ENCODE data around the gene CACNB4. TPM values are rescaled to one million over a fixed set of nuclear protein-coding genes. Genes with fewer than 3 reads are reported as not detected.
"Not testable (repeated sequence)": the region's sequence is repeated elsewhere in the genome, so short reads cannot be mapped to it uniquely, and the experiment has no call there.

CACNB4 gene
- total RNA-seq, 1 experiment from 2014 or later = 0.19 TPM

GRCh38 chr2:151878204-151878603 lies 220.6 kb downstream of the CACNB4 start:
- no peak for TF ChIP-seq EZH2 (IDR thresholded peaks at IDR 0.05; ENCODE audit: borderline replicate concordance, low read depth, low read length, poor library complexity, severe bottlenecking)
- no peak for TF ChIP-seq CTCF (conservative IDR thresholded peaks at IDR 0.05; ENCODE audit: low read depth, low read length)
- no peaks in the 10 kb centered on the region for H3K36me3 ChIP-seq (ENCODE audit: insufficient read depth, low read length, poor library complexity, severe bottlenecking)
- no TSS peak for BruUV-seq (replicated peaks)
- H3K9me3 ChIP-seq (ENCODE audit: low read depth, low read length, poor library complexity, severe bottlenecking) = no peaks in the 10 kb centered on the region
- DNase-seq (ENCODE audit: low spot score) = no peak
- H3K27me3 ChIP-seq (replicated peaks; ENCODE audit: insufficient read depth, low read depth, low read length, poor library complexity) = peaks cover 46% of the 10 kb centered on the region
- no peak overlapping the region for H3K27ac ChIP-seq (ENCODE audit: low read depth, low read length, poor library complexity, severe bottlenecking)
- CTCF ChIA-PET = no interaction called here
- intact Hi-C loops (cut with micrococcal nuclease; ENCODE audit: unreplicated experiment) = no loop called here
- no peak overlapping the region for H3K4me3 ChIP-seq (ENCODE audit: low read depth, low read length, poor library complexity, severe bottlenecking)
- POLR2A ChIA-PET (ENCODE audit: low non-redundant PET) = no interaction called here
- peaks cover 12% of the 10 kb centered on the region for H3K4me1 ChIP-seq (ENCODE audit: insufficient read depth, low read length, poor library complexity, severe bottlenecking)

- H3K27ac ChIP-seq (ENCODE audit: low read depth, low read length, poor library complexity, severe bottlenecking); POLR2A ChIA-PET (ENCODE audit: low non-redundant PET); H3K9me3 ChIP-seq (ENCODE audit: low read depth, low read length, poor library complexity, severe bottlenecking); intact Hi-C loops (cut with micrococcal nuclease; ENCODE audit: unreplicated experiment); H3K4me3 ChIP-seq (ENCODE audit: low read depth, low read length, poor library complexity, severe bottlenecking); H3K36me3 ChIP-seq (ENCODE audit: insufficient read depth, low read length, poor library complexity, severe bottlenecking); BruUV-seq (replicated peaks); CTCF ChIA-PET; DNase-seq (ENCODE audit: low spot score): not testable (repeated sequence)
- peaks cover 55% of the 10 kb centered on the region for H3K27me3 ChIP-seq (replicated peaks; ENCODE audit: insufficient read depth, low read depth, low read length, poor library complexity)
- H3K4me1 ChIP-seq (ENCODE audit: insufficient read depth, low read length, poor library complexity, severe bottlenecking) = peaks cover 12% of the 10 kb centered on the region
These were observed 223.2 kb downstream of the CACNB4 start for GRCh38 chr2:151875631-151876030.

- H3K27me3 ChIP-seq (replicated peaks; ENCODE audit: insufficient read depth, low read depth, low read length, poor library complexity) = peaks cover 73% of the 10 kb centered on the region
- no peak overlapping the region for H3K4me3 ChIP-seq (ENCODE audit: low read depth, low read length, poor library complexity, severe bottlenecking)
- ChIA-PET POLR2A (ENCODE audit: low non-redundant PET) (no interaction called here), CTCF (no interaction called here)
- H3K36me3 ChIP-seq (ENCODE audit: insufficient read depth, low read length, poor library complexity, severe bottlenecking) = no peaks in the 10 kb centered on the region
- no peak overlapping the region for H3K27ac ChIP-seq (ENCODE audit: low read depth, low read length, poor library complexity, severe bottlenecking)
- H3K4me1 ChIP-seq (ENCODE audit: insufficient read depth, low read length, poor library complexity, severe bottlenecking) = no peaks in the 10 kb centered on the region
- no peak for DNase-seq (ENCODE audit: low spot score)
- intact Hi-C loops (cut with micrococcal nuclease; ENCODE audit: unreplicated experiment) = no loop called here
- no TSS peak for BruUV-seq (replicated peaks)
- no peaks in the 10 kb centered on the region for H3K9me3 ChIP-seq (ENCODE audit: low read depth, low read length, poor library complexity, severe bottlenecking)
- no peak for TF ChIP-seq CTCF (conservative IDR thresholded peaks at IDR 0.05; ENCODE audit: low read depth, low read length)
- no peak for TF ChIP-seq EZH2 (IDR thresholded peaks at IDR 0.05; ENCODE audit: borderline replicate concordance, low read depth, low read length, poor library complexity, severe bottlenecking)
These were observed 226.4 kb downstream of the CACNB4 start for GRCh38 chr2:151872463-151872862.

GRCh38 chr2:151869291-151869690 lies 229.6 kb downstream of the CACNB4 start:
- CTCF ChIA-PET = no interaction called here
- Histone ChIP-seq H3K9me3 (ENCODE audit: low read depth, low read length, poor library complexity, severe bottlenecking) (no peaks in the 10 kb centered on the region), H3K4me1 (ENCODE audit: insufficient read depth, low read length, poor library complexity, severe bottlenecking) (no peaks in the 10 kb centered on the region), H3K27me3 (replicated peaks; ENCODE audit: insufficient read depth, low read depth, low read length, poor library complexity) (peaks cover 94% of the 10 kb centered on the region), H3K27ac (ENCODE audit: low read depth, low read length, poor library complexity, severe bottlenecking) (no peak overlapping the region), H3K4me3 (ENCODE audit: low read depth, low read length, poor library complexity, severe bottlenecking) (no peak overlapping the region), H3K36me3 (ENCODE audit: insufficient read depth, low read length, poor library complexity, severe bottlenecking) (no peaks in the 10 kb centered on the region)
- DNase-seq (ENCODE audit: low spot score) = no peak
- TF ChIP-seq EZH2 (IDR thresholded peaks at IDR 0.05; ENCODE audit: borderline replicate concordance, low read depth, low read length, poor library complexity, severe bottlenecking) = no peak
- no peak for TF ChIP-seq CTCF (conservative IDR thresholded peaks at IDR 0.05; ENCODE audit: low read depth, low read length)
- BruUV-seq (replicated peaks) = no TSS peak
- intact Hi-C loops (cut with micrococcal nuclease; ENCODE audit: unreplicated experiment) = no loop called here
- POLR2A ChIA-PET (ENCODE audit: low non-redundant PET) = no interaction called here

All from A673 (cell line).